Measurements from ENCODE around the gene FAAP100. TPM values are rescaled to one million over a fixed set of nuclear protein-coding genes. Genes with fewer than 3 reads are reported as not detected.

FAAP100 gene
- total RNA-seq, 1 donor: 31.7 TPM

DNA sequence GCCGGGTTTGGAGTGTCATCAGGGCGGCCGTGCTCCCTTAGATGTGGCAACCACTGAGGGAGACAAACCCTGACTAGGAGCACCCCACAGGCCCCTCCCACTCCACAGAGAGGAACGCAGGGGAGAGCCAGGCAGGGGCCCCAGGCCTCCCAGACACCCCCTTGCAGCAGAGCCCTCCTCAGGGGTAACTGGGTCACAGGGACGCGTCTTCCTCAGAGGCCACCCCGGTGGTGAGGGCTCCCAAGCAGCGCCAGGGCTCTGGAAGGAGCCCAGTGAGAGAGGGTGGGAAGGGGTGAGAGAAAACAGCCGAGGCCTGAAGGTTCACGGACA lies 12.6 kb downstream of the FAAP100 start:
- no peak overlapping the region for H3K4me3 ChIP-seq (ENCODE audit: low read depth, low read length)
- TF ChIP-seq, protein P1, sequence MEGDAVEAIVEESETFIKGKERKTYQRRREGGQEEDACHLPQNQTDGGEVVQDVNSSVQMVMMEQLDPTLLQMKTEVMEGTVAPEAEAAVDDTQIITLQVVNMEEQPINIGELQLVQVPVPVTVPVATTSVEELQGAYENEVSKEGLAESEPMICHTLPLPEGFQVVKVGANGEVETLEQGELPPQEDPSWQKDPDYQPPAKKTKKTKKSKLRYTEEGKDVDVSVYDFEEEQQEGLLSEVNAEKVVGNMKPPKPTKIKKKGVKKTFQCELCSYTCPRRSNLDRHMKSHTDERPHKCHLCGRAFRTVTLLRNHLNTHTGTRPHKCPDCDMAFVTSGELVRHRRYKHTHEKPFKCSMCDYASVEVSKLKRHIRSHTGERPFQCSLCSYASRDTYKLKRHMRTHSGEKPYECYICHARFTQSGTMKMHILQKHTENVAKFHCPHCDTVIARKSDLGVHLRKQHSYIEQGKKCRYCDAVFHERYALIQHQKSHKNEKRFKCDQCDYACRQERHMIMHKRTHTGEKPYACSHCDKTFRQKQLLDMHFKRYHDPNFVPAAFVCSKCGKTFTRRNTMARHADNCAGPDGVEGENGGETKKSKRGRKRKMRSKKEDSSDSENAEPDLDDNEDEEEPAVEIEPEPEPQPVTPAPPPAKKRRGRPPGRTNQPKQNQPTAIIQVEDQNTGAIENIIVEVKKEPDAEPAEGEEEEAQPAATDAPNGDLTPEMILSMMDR (IDR thresholded peaks at IDR 0.05; ENCODE audit: insufficient read depth, low read length): no peak
- no peak for DNase-seq (ENCODE audit: low read depth)

DNA sequence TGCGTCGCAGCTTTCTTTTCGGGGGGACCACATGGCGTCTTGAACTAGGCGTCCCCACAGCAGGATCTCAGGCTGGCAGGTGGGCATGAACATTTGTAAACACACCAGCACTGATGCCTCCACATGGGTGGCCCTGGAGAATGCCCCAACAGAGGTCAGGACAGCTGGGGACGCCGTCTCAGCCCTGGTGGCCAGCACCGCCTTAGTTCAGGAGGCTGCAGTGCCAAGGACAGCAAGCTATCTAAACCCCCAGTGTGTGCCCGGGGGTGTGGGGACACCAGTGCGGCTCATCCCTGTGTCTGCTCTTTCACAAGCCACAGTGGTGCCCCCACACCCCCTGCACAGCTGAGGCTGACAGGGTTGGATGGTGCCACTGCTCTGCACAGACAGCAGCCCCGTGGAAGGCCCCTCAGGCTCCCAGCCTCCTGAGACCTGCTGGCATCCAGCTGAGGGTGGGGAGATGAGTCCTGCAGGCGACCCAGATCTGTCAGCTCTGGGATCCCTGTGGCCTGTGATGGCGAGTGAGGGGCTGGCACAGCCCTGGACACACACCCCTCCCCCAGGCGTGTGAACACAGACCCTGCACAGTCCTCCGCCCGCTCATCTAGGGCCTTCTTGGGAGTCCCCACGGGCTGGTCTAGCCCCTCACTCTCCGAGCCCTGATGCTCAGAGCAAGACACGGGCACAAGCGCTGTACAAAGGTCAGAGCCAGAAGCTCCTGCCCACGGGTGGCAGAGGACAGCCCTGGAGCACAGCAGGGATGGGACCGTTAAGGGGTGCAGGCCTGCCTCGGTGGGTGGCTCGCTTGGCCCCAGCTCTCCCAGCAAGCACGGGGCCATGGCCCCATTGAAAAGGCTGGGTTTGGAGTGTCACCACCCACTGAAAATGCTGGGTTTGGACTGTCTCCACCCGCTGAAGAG lies 13.2 kb downstream of the FAAP100 start:
- no peak for DNase-seq (ENCODE audit: low read depth)
- TF ChIP-seq, protein P1 (IDR thresholded peaks at IDR 0.05; ENCODE audit: insufficient read depth, low read length): no peak
- H3K4me3 ChIP-seq (ENCODE audit: low read depth, low read length): no peak overlapping the region

DNA sequence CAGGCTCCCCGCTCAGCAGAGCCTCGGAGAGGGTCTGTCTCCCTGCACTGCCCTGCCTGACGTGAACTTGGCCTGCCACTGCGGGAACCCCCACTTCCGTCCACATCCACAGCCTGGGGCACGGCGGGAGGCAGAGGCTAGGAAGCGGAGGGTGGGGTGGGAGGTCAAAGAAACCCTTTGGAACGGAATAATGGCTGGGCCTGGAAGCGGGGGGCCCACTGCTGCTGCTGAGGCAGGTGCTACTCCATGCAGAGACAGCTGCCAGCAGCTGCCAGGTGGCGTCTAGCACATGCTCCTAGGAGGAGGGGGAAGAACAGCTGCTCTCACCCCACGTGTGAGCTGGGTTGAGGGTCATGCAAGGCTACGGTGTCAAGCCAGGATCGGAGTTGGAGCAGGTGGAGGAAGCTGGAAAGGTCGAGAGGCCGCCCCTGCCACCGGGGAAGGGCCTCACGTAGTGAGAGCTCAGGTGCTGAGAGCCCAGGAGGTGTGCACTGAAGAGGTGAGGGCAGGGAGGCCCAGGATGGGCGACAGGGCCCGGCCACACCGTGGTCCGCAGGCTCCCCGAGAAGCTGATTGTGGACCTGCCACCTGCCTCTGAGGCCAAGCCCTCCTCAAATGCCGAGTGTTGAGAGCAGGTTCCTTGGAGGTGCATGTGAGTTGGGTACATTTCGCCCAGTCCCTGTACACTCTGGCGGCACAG lies 14.1 kb downstream of the FAAP100 start:
- TF ChIP-seq, protein P1 (IDR thresholded peaks at IDR 0.05; ENCODE audit: insufficient read depth, low read length): no peak
- DNase-seq (ENCODE audit: low read depth): no peak
- H3K4me3 ChIP-seq (ENCODE audit: low read depth, low read length): no peak overlapping the region

DNA sequence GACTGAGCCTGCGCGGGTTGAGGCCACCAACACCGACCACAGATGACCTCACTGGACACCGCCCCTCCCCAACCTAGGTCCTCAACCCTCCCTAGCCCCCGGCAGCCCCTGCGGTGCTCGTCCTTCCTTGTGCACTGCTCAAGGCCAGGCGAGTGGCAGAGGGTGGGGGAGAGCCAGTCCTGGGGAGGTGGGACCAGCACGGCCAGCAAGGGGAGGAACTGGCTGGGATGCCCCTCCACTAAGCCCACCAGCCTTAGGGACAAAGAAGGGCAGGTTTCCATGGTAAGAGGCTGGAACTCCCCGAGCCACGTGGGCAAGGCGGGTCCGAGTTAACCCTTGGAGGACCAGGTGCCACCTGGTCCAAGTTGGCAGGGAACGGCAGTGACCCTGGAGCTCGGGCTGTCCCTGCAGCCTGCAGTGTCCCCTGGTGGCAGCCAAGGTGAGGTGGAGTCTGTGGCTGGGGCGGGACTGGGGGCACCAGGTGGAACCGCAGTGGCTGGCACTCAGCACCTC lies 14.8 kb downstream of the FAAP100 start:
- H3K4me3 ChIP-seq (ENCODE audit: low read depth, low read length): no peak overlapping the region
- TF ChIP-seq, protein P1 (IDR thresholded peaks at IDR 0.05; ENCODE audit: insufficient read depth, low read length): peak; percentile 56
- DNase-seq (ENCODE audit: low read depth): no peak

DNA sequence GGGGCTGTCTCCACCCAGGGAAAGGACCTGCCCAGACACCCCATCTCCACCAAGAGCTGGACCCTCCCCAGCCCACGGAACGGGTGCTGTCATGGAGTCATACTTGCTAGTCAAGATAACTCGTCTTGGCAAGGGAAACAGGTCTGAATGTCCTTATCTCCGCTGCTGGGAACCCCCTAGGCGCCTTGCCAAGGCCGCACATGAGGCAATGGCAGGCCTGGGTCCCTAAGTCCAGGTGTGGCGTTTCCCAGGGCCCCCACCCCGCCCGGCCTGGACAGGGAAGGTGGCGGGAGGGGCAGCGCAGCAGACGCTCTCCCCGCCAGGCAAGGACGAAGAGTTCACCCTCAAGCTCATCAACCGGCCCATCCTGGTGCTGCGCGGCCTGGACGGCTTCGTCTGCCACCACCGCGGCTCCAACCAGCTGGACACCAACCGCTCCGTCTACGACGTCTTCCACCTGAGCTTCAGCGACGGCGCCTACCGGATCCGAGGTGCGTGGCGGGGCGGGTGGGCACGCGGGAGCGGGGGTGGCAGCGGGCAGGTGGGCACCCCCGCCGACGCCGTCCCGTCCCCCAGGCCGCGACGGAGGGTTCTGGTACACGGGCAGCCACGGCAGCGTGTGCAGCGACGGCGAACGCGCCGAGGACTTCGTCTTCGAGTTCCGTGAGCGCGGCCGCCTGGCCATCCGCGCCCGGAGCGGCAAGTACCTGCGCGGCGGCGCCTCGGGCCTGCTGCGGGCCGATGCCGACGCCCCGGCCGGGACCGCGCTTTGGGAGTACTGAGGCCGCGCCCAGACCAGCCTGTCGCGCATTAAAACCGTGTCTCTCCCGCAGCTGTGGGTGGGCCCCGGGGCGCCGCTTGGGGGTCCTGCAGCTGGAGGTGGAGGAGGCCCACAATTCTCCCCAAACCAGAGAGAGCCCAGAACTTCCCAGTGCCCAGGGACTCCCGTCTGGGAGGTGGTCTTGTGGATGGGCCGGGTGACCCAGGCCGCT lies 15.6 kb downstream of the FAAP100 start:
- DNase-seq (ENCODE audit: low read depth): no peak
- no peak overlapping the region for H3K4me3 ChIP-seq (ENCODE audit: low read depth, low read length)
- TF ChIP-seq, protein P1 (IDR thresholded peaks at IDR 0.05; ENCODE audit: insufficient read depth, low read length): no peak

All from fibroblast of the aortic adventitia (primary cell).